A549 (cell line): ENCODE measurements around the gene CEBPB. TPM values are rescaled to one million over a fixed set of nuclear protein-coding genes. Genes with fewer than 3 reads are reported as not detected.
"Not testable (repeated sequence)": the region's sequence is repeated elsewhere in the genome, so short reads cannot be mapped to it uniquely, and the experiment has no call there.

ENCODE experiments used
- ATAC-seq, 2 experiments: fragments of 200-7000 bp in 1 of 2; fragments of >200 bp in 1 of 2; cut with Nextera tagmentation in 1 of 2; cut with Tn5 transposase in 1 of 2; 3 replicates each; pipeline versions ENCODE4 v1.8.0 to v1.9.1; 2018 to 2020; ENCODE audit warnings: mild to moderate bottlenecking in 1 of 2, moderate library complexity in 1 of 2
- CTCF ChIA-PET: fragments of 300-600 bp; sonication (Branson Sonifier 250); formaldehyde crosslinking; extraction: SDS; loops from one replicate; lab custom pipeline; 2021; ENCODE audit warnings: antibody characterized with exemption, inconsistent platforms; lab: Yijun Ruan, JAX
- POLR2A ChIA-PET: fragments of 350-600 bp; formaldehyde crosslinking; extraction: SDS; loops from one replicate; lab custom pipeline; 2021; ENCODE audit warnings: antibody characterized with exemption, inconsistent platforms; lab: Yijun Ruan, JAX
- DNase-seq, 2 experiments: peaks; one replicate each; pipeline versions ENCODE4 v3.0.0 to v3.0.0-alpha.2; 2011 to 2016; ENCODE audit warnings: low read depth in 1 of 2, low spot score in 1 of 2
- FAIRE-seq: peaks from 2 replicates; lab custom pipeline; 2011; peaks lifted over from hg19 to GRCh38; lab: Jason Lieb, UNC
- H3K27ac ChIP-seq, 2 experiments: fragments of >200 bp; sonication (Bioruptor Twin); formaldehyde crosslinking; 3 replicates each; pipeline ENCODE4 v1.5.1; 2016 to 2017
- H3K4me1 ChIP-seq: fragments of >200 bp; sonication (Bioruptor Twin); formaldehyde crosslinking; 3 replicates; pipeline ENCODE4 v1.6.1; 2016
- H3K4me2 ChIP-seq: fragments of >200 bp; sonication (Bioruptor Twin); formaldehyde crosslinking; 3 replicates; pipeline ENCODE4 v1.6.1; 2016
- H3K4me3 ChIP-seq: fragments of >200 bp; sonication (Bioruptor Twin); formaldehyde crosslinking; 3 replicates; pipeline ENCODE4 v1.5.1; 2016
- H3K9me3 ChIP-seq: fragments of >200 bp; sonication (Bioruptor Twin); formaldehyde crosslinking; 3 replicates; pipeline ENCODE4 v1.6.1; 2016
- CEBPB ChIP-seq, 2 experiments: fragments of >200 bp in 1 of 2; sonication (Bioruptor Twin) in 1 of 2; formaldehyde crosslinking in 1 of 2; IDR thresholded peaks; 2 replicates each; pipeline ENCODE4 v1.6.1; 2012 to 2016
- CHD2 ChIP-seq: fragments of 150-350 bp; IDR thresholded peaks from 2 replicates; pipeline ENCODE4 v1.6.1; 2014; ENCODE audit warnings: low read length; ENCODE audit not compliant: partially characterized antibody
- CTCF ChIP-seq: fragments of >200 bp; sonication (Bioruptor Twin); formaldehyde crosslinking; IDR thresholded peaks from 3 replicates; pipeline ENCODE4 v1.5.1; 2016
- EHMT2 ChIP-seq: fragments of 200-600 bp; sonication (generic); IDR thresholded peaks from 2 replicates; pipeline ENCODE4 v1.6.1; 2016; ENCODE audit warnings: antibody characterized with exemption, low read depth, mild to moderate bottlenecking, moderate library complexity
- ESRRA ChIP-seq: fragments of 150-350 bp; IDR thresholded peaks from 2 replicates; pipeline ENCODE4 v1.6.1; 2014; ENCODE audit warnings: mild to moderate bottlenecking, low read length, borderline replicate concordance
- GATA3 ChIP-seq: IDR thresholded peaks from 2 replicates; pipeline ENCODE4 v1.6.1; 2012; ENCODE audit warnings: borderline replicate concordance
- HDAC2 ChIP-seq: fragments of 200-600 bp; sonication (generic); IDR thresholded peaks from 2 replicates; pipeline ENCODE4 v1.6.1; 2016
- HOXB13 ChIP-seq: fragments of 250-450 bp; sonication (Bioruptor Pico); IDR thresholded peaks from 2 replicates; pipeline ENCODE4 v1.5.0; 2020; ENCODE audit warnings: low read depth, mild to moderate bottlenecking, moderate library complexity
- HOXB5 ChIP-seq: fragments of 250-450 bp; sonication (Bioruptor Pico); IDR thresholded peaks from 2 replicates; pipeline ENCODE4 v1.5.0; 2020; ENCODE audit warnings: mild to moderate bottlenecking, moderate library complexity
- JUNB ChIP-seq: fragments of >200 bp; sonication (Bioruptor Twin); formaldehyde crosslinking; IDR thresholded peaks from 2 replicates; pipeline ENCODE4 v1.6.1; 2016
- NFE2L2 ChIP-seq: fragments of 150-350 bp; conservative IDR thresholded peaks from 2 replicates; pipeline ENCODE4 v1.6.1; 2014; ENCODE audit warnings: low read length
- NPAS2 ChIP-seq: fragments of 250-450 bp; sonication (Bioruptor Pico); IDR thresholded peaks from 2 replicates; pipeline ENCODE4 v1.8.0; 2022; ENCODE audit warnings: mild to moderate bottlenecking, moderate library complexity, borderline replicate concordance
- PBX3 ChIP-seq: IDR thresholded peaks from 2 replicates; pipeline ENCODE4 v1.6.1; 2012
- RARB ChIP-seq: fragments of 250-450 bp; sonication (Bioruptor Pico); IDR thresholded peaks from 2 replicates; pipeline ENCODE4 v1.8.0; 2021; ENCODE audit warnings: mild to moderate bottlenecking, moderate library complexity
- SMC3 ChIP-seq: fragments of >200 bp; sonication (Bioruptor Twin); formaldehyde crosslinking; IDR thresholded peaks from 3 replicates; pipeline ENCODE4 v1.6.1; 2018; ENCODE audit warnings: inconsistent platforms
- ZFP36 ChIP-seq: fragments of 450-650 bp; IDR thresholded peaks from 2 replicates; pipeline ENCODE4 v1.6.1; 2014; ENCODE audit warnings: borderline replicate concordance; ENCODE audit not compliant: partially characterized antibody
- ZNF302 ChIP-seq: fragments of 250-450 bp; sonication (Bioruptor Pico); IDR thresholded peaks from 2 replicates; pipeline ENCODE4 v1.9.0; 2021; ENCODE audit warnings: inconsistent platforms, mild to moderate bottlenecking, moderate library complexity
- ZSCAN20 ChIP-seq: fragments of 250-450 bp; sonication (Bioruptor Pico); IDR thresholded peaks from 2 replicates; pipeline ENCODE4 v1.8.0; 2022; ENCODE audit warnings: mild to moderate bottlenecking, moderate library complexity
- WGBS: methylation state at CpG from one replicate; pipeline ENCODE4 v1.1.6; 2017; ENCODE audit errors: missing lambda C conversion rate; 5-methylcytosine and 5-hydroxymethylcytosine counted together
- polyA plus RNA-seq, 4 experiments: library from polyadenylated mRNA; depleted of rRNA in 3 of 4; stranded (reverse); fragments of >200 nt; fragmentation: RNase III in 1 of 4; extraction: RNeasy Plus Mini Kit Qiagen cat#74134 plus additional on column Dnase treatment in 1 of 4; gene quantifications; 2 replicates in 3 of 4; 3 replicates in 1 of 4; pipeline ENCODE4 v1.2.3, GENCODE V29; 2011 to 2017
- TF ChIP-seq, protein P1 (sequence below): fragments of 250-450 bp; sonication (Bioruptor Pico); IDR thresholded peaks from 2 replicates; pipeline ENCODE4 v1.5.0; 2020; ENCODE audit warnings: low read depth, mild to moderate bottlenecking, moderate library complexity

CEBPB gene
- polyA plus RNA-seq, 2 of the 4 experiments (the other 2 are of a cell fraction): 45.4 to 74.0 TPM

GRCh38 chr20:50153500-50154377 is 36.9 kb upstream of the CEBPB start, which contains the start of gene PEDS1 (continued):
- TF ChIP-seq HDAC2 (no peak), HOXB13 (CRISPR knock-in tag) (peak; percentile 89)

GRCh38 chr20:50161494-50161893 is 29.1 kb upstream of the CEBPB start:
- H3K27ac ChIP-seq, ATAC-seq, FAIRE-seq, POLR2A ChIA-PET, H3K4me3 ChIP-seq, H3K4me2 ChIP-seq, H3K9me3 ChIP-seq, DNase-seq: not testable (repeated sequence)
- peaks cover 29% of the 10 kb centered on the region for H3K4me1 ChIP-seq
- CTCF ChIA-PET: interaction anchor here (1.0 to 7.2 kb wide), 4 partner anchors 8 to 39 kb away, joined by 3 to 46 read pairs (median 10); partner anchors contain the start of gene PEDS1
- WGBS: 71% methylated on average over 7 of the region's 7 CpGs

- no peak overlapping the region for H3K4me3 ChIP-seq
- DNase-seq: no peak
- no peak for FAIRE-seq
- CTCF ChIA-PET: interaction anchor here (1.1 to 2.6 kb wide), 2 partner anchors 11 to 43 kb away, joined by 3 to 11 read pairs; partner anchors contain the start of gene PEDS1
- H3K9me3 ChIP-seq: no peaks in the 10 kb centered on the region
- no peak for TF ChIP-seq EHMT2
- no peak for TF ChIP-seq ZFP36
- no peak for TF ChIP-seq CTCF
- no peak for TF ChIP-seq NFE2L2
- no peak for TF ChIP-seq SMC3
- ATAC-seq: no peak
- 62% methylated on average over 9 of the region's 9 CpGs for WGBS
- POLR2A ChIA-PET: interaction anchor here (1.0 kb wide), 1 partner anchor 10 kb away, joined by 5 read pairs; the partner anchor contains the start of gene PEDS1
- H3K27ac ChIP-seq: peak overlapping the region; percentile 62 to 92
- peaks cover 40% of the 10 kb centered on the region for H3K4me1 ChIP-seq
- peak overlapping the region; percentile 40 for H3K4me2 ChIP-seq
Measured at GRCh38 chr20:50163570-50164317, 26.9 kb upstream of the CEBPB start.

DNA sequence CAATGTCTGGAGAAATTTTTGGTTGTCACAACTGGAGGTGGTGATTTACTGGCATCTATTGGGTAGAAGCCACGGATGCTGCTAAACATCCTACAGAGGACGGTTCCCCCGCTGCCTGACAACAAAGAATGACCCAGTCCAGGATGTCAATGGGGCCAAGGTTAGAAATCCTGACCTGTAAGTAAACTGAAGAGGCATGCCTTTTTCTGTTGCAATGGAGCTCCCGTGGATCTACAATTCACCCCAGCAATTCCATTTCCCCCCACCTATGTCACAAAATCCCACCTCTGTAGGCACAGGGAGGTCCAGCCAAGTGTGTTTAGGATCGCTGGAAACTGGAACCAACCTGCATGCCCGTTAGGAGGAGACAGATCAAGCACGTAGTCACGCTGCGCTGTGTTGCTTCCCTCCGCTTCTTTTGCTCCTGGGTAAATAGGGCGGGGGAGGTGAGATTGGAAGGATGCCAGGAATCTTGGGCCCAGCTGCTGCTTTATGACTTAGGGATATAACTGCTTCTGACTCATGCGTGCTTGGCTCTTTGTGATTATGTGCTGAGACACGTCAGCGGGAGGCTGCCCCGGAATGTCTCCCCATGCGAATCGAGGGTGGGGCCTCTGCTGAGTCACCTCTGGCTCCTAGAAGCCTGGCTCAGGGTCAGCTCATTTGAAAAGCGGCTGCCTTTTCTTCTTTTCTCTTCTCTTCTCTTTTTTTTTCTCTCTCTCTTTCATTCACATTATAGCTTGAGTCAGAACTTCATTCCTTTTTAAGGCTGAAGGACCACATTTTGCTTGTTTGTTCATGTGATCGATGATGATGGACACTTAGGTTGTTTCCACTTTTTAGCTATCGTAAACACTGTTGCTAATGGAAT is 24.7 kb upstream of the CEBPB start:
- peak overlapping the region; percentile 30 for H3K4me3 ChIP-seq
- FAIRE-seq: no peak
- H3K4me2 ChIP-seq: peak overlapping the region; percentile 79
- under 1% methylated on average over 20 of the region's 20 CpGs for WGBS
- ChIA-PET CTCF (interaction anchor here (1.0 to 27.5 kb wide), 8 partner anchors 9 to 463 kb away, joined by 3 to 1085 read pairs (median 6); partner anchors contain the start of genes PEDS1 and UBE2V1), POLR2A (interaction anchor here (0.8 to 1.8 kb wide), 6 partner anchors 12 to 52 kb away, joined by 3 to 40 read pairs (median 9); partner anchors contain the start of gene PEDS1)
- DNase-seq: peak; percentile 99 to 100
- no peaks in the 10 kb centered on the region for H3K9me3 ChIP-seq
- peaks cover 40% of the 10 kb centered on the region for H3K4me1 ChIP-seq
- peak; percentile 94 to 98 for ATAC-seq
- peak overlapping the region; percentile 81 to 92 for H3K27ac ChIP-seq
- TF ChIP-seq CEBPB (IDR thresholded peaks at IDR 0.05) (peak; percentile 18 to 72; a peak in 2 of 4 replicates), CHD2 (peak; percentile 36), ZNF302 (CRISPR knock-in tag) (no peak), ZSCAN20 (CRISPR knock-in tag) (no peak), GATA3 (peak; percentile 97), NPAS2 (CRISPR knock-in tag) (no peak), RARB (peak; percentile 0; the same call in 1 of the 2 replicates), PBX3 (peak; percentile 90), ESRRA (0 out of 2 replicates have a peak, but pooled peaks have one; percentile 68), HOXB5 (CRISPR knock-in tag) (peak; percentile 57; the same call in 1 of the 2 replicates), JUNB (peak; percentile 97), CTCF (no peak)
- TF ChIP-seq, protein P1, sequence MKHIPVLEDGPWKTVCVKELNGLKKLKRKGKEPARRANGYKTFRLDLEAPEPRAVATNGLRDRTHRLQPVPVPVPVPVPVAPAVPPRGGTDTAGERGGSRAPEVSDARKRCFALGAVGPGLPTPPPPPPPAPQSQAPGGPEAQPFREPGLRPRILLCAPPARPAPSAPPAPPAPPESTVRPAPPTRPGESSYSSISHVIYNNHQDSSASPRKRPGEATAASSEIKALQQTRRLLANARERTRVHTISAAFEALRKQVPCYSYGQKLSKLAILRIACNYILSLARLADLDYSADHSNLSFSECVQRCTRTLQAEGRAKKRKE (CRISPR knock-in tag): peak; percentile 70
